Measurements from ENCODE around the gene IL23A.

The IL23A gene

GRCh38 chr12:56362130-56363059 lies 23.7 kb downstream of the IL23A start, which contains the start of gene APOF:
TSS of gene APOF (minus strand) at chr12:56362857. CDS start at chr12:56362745, 112 bp downstream.
- peaks cover 14% of the 10 kb centered on the region for H3K79me2 ChIP-seq (ENCODE audit: insufficient read depth, low read length)
- no peaks in the 10 kb centered on the region for H3K27me3 ChIP-seq (ENCODE audit: low read length)
- H3K9ac ChIP-seq (ENCODE audit: low read length) = no peak within 1 kb of the TSS
- TF ChIP-seq EZH2phosphoT487 (conservative IDR thresholded peaks at IDR 0.05; ENCODE audit: low read length) (no peak), CTCF (IDR thresholded peaks at IDR 0.05; ENCODE audit: insufficient read depth, low read length, poor library complexity, severe bottlenecking) (no peak)
- H4K20me1 ChIP-seq (ENCODE audit: low read depth, low read length) = no peaks in the 10 kb centered on the region
- H3K4me3 ChIP-seq (ENCODE audit: insufficient read depth, low read length, poor library complexity, severe bottlenecking) = no peak within 1 kb of the TSS
- H3K36me3 ChIP-seq (ENCODE audit: low read length) = no peaks in the 10 kb centered on the region
- H3K9me2 ChIP-seq (replicated peaks; ENCODE audit: insufficient read depth, low read length) = no peaks in the 10 kb centered on the region
- no peak within 1 kb of the TSS for H2AFZ ChIP-seq (ENCODE audit: low read depth, low read length, severe bottlenecking)
- peaks cover 18% of the 10 kb centered on the region for H3F3A ChIP-seq (ENCODE audit: insufficient read depth)
- H3K4me2 ChIP-seq (ENCODE audit: low read depth, low read length, poor library complexity, severe bottlenecking) = no peak within 1 kb of the TSS
- no peak within 1 kb of the TSS for H3K27ac ChIP-seq (ENCODE audit: low read depth, low read length)
- no peaks in the 10 kb centered on the region for H3K9me3 ChIP-seq (ENCODE audit: insufficient read depth, low read length)

GRCh38 chr12:56366948-56367347 lies 28.3 kb downstream of the IL23A start:
- H3K27ac ChIP-seq (ENCODE audit: low read depth, low read length) = no peak overlapping the region
- no peak overlapping the region for H2AFZ ChIP-seq (ENCODE audit: low read depth, low read length, severe bottlenecking)

GRCh38 chr12:56373515-56373914 lies 34.8 kb downstream of the IL23A start:
- Histone ChIP-seq H3F3A (ENCODE audit: insufficient read depth) (peaks cover 59% of the 10 kb centered on the region), H2AFZ (ENCODE audit: low read depth, low read length, severe bottlenecking) (no peak overlapping the region)
- TF ChIP-seq EZH2phosphoT487 (conservative IDR thresholded peaks at IDR 0.05; ENCODE audit: low read length) (no peak), CTCF (IDR thresholded peaks at IDR 0.05; ENCODE audit: insufficient read depth, low read length, poor library complexity, severe bottlenecking) (no peak)

More at GRCh38 chr12:56366948-56367347, 28.3 kb downstream of the IL23A start:
- no peaks in the 10 kb centered on the region for H3K9me3 ChIP-seq (ENCODE audit: insufficient read depth, low read length)
- TF ChIP-seq CTCF (IDR thresholded peaks at IDR 0.05; ENCODE audit: insufficient read depth, low read length, poor library complexity, severe bottlenecking) (no peak), EZH2phosphoT487 (conservative IDR thresholded peaks at IDR 0.05; ENCODE audit: low read length) (no peak)
- H3F3A ChIP-seq (ENCODE audit: insufficient read depth) = peaks cover 14% of the 10 kb centered on the region; the same call in 1 of the 2 replicates
- no peaks in the 10 kb centered on the region for H3K36me3 ChIP-seq (ENCODE audit: low read length)
- no peak overlapping the region for H3K4me3 ChIP-seq (ENCODE audit: insufficient read depth, low read length, poor library complexity, severe bottlenecking)
- H3K4me2 ChIP-seq (ENCODE audit: low read depth, low read length, poor library complexity, severe bottlenecking) = no peak overlapping the region
- H4K20me1 ChIP-seq (ENCODE audit: low read depth, low read length) = no peaks in the 10 kb centered on the region
- H3K9ac ChIP-seq (ENCODE audit: low read length) = no peak overlapping the region
- H3K79me2 ChIP-seq (ENCODE audit: insufficient read depth, low read length) = no peaks in the 10 kb centered on the region
- no peaks in the 10 kb centered on the region for H3K27me3 ChIP-seq (ENCODE audit: low read length)
- no peaks in the 10 kb centered on the region for H3K9me2 ChIP-seq (replicated peaks; ENCODE audit: insufficient read depth, low read length)

More at GRCh38 chr12:56373515-56373914, 34.8 kb downstream of the IL23A start:
- H3K4me2 ChIP-seq (ENCODE audit: low read depth, low read length, poor library complexity, severe bottlenecking) = no peak overlapping the region
- H3K27ac ChIP-seq (ENCODE audit: low read depth, low read length) = no peak overlapping the region; the same call in 1 of the 2 replicates
- no peaks in the 10 kb centered on the region for H3K9me2 ChIP-seq (replicated peaks; ENCODE audit: insufficient read depth, low read length)
- H3K27me3 ChIP-seq (ENCODE audit: low read length) = no peaks in the 10 kb centered on the region
- H4K20me1 ChIP-seq (ENCODE audit: low read depth, low read length) = no peaks in the 10 kb centered on the region
- no peaks in the 10 kb centered on the region for H3K36me3 ChIP-seq (ENCODE audit: low read length)
- H3K79me2 ChIP-seq (ENCODE audit: insufficient read depth, low read length) = no peaks in the 10 kb centered on the region
- H3K9me3 ChIP-seq (ENCODE audit: insufficient read depth, low read length) = no peaks in the 10 kb centered on the region
- no peak overlapping the region for H3K4me3 ChIP-seq (ENCODE audit: insufficient read depth, low read length, poor library complexity, severe bottlenecking)
- no peak overlapping the region for H3K9ac ChIP-seq (ENCODE audit: low read length)

Measured in SU-DHL-6 (cell line).